Activated CD8-positive, alpha-beta memory T cell treated with anti-CD3 and anti-CD28 coated beads, Interleukin-2, amount 50 U/mL, for 48 hours (primary cell): ENCODE measurements around the gene TCEA2.
A peak's percentile ranks its signal among the peaks of the same experiment; 100 is the strongest.

Source experiments
- DNase-seq: peaks from one replicate; pipeline ENCODE4 v3.0.0-alpha.2; 2020

Gene TCEA2

DNA sequence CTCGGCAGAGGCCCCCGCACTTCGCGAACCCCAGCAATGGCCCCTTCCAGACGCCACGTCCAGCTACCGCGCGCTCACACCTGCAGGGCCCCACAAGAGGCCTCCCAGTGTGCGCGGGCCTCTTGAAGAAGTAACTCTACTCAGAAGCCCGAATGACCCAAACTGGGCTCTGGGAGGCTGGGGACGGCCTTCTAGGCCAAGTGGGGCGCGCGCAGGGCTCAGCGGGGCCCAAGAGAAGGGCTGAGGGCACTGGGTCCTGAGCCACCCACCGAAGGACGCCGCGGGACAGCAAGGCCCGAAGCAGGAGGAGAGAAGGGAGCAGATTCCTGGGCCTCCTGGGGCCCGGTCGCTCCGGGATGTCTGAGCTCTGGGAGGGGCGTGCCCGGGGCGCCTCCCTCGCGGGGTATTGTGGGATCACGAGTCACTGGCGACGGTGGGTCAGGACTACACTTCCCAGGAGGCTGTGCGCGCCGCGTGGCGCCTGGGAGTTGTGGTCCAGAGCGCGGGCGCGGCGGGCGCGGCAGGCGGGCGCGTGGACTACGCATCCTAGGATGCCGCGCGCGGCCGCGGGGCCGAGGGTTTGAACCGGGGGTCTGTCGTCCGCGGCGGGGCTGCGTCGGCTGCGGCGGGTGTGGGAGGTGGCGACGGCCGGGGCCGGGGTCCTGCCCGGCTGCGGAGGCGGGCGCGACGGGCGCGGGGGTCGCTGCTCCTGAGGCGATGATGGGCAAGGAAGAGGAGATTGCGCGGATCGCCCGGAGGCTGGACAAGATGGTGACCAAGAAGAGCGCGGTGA, at the start of gene TCEA2:
Gene TCEA2 (plus strand): TSS at position 603 of the 793 bp plus-strand sequence. CDS start 115 bp downstream, at position 718.
- DNase-seq = peak; percentile 96

DNA sequence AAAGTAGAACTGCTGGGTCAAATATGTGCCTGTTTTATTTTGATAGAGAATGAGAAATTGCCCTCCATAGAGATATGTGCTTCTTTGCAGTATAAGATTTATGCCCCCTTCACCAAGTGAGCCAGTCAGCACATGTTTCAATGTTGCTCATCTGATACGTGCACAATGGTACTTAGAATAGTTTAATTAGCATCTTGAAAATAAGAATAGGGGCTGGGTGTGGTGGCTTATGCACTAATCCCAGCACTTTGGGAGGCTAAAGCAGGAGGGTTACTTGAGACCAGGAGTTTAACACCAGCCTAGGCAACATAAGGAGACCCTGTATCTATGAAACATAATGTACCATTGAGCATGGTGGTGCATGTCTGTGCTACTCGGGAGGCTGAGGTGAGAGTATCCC, 47.4 kb upstream of the TCEA2 start:
- no peak for DNase-seq

DNA sequence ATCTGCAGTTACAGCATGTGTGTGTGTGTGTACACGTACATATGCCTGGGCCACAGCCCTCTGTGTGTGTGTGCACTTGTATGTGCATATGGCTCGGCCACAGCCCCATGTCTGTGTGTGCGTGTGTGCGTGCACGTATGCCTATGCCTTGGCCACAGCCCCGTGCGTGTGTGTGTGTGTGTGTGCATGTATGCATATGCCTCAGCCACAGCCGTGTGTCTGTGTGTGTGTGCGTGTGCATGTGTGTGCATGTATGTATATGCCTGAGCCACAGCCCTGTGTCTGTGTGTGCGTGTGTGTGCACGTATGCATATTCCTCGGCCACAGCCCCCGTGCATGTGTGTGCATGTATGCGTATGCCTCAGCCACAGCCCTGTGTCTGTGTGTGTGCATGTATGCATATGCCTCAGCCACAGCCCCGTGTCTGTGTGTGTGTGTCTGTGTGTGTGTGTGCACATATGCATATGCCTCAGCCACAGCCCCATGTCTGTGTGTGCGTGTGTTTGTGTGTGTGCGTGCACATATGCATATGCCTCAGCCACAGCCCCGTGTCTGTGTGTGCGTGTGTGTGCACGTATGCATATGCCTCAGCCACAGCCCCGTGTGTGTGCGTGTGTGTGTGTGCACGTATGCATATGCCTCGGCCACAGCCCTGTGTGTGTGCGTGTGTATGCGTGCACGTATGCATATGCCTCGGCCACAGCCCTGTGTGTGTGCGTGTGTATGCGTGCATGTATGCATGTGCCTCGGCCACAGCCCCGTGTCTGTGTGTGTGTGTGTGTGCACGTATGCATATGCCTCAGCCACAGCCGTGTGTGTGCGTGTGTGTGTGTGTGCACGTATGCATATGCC, 41.6 kb upstream of the TCEA2 start:
- no peak for DNase-seq

DNA sequence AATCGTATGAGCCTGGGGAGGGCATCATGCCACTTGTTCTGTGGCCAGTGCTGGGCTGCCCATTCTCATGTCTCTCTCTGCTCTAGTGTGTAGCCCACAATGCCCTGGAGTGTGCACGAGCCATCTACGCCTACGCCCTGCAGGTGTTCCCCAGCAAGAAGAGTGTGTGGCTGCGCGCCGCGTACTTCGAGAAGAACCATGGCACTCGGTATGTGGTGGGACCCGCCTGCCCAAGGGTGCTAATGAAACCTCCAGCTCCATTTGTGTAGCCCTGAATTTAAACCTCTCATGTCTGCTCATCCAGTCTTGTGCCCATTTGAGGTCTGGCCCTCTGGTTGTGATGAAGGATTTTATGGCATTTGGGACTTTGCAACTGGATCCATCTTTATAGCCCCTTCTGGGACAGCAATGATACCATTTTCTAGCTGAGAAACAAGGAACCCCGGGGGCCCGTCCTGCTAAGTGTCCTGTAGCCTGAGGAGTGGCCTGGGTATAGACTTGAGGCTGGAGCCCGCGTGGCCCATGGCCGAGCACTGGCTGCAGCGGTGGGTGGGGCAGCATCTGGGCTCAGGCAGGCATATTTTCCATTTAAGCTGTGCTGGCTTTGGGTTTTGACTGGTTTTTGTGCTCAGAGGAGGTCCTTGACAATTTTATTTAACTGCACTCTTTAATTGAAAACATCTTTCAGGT, 40.2 kb upstream of the TCEA2 start:
- no peak for DNase-seq

DNA sequence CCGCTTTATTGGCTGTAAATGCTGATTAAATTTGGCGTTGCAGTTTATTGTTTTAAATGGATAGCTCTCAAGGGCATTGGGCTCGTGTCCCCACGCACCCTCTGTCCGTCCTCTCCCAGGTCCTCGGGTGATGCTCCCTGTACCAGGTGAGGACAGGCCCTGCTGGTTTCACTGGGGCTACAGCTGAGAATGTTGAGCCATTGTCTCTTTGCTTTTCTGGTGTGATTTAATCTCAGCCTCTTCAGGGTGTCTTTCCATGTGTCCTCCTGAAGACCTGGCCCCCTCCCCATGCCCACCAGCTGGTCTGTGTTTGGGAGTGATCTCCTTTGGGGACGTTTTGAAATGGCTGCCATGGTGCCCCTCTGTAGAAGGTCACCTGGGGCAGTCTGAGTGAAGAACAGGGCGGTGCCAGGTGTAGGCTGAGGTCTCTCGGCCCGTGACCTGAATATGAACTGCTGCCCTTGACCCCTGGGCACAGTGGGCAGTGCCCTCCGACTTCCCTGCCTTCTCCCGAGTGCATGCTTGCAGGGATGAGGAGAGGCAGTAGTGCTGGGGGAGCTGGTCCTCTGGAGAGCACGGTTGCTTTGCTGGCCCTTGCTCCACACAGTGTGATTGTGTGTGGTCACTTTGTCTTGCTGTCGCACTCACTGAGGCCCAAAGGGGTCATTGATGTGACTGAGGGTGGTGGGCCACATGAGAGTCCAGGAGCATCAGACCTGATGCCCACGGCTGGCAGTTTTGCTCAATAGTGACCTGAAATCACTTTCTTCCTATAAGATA, 39.4 kb upstream of the TCEA2 start:
- no peak for DNase-seq

DNA sequence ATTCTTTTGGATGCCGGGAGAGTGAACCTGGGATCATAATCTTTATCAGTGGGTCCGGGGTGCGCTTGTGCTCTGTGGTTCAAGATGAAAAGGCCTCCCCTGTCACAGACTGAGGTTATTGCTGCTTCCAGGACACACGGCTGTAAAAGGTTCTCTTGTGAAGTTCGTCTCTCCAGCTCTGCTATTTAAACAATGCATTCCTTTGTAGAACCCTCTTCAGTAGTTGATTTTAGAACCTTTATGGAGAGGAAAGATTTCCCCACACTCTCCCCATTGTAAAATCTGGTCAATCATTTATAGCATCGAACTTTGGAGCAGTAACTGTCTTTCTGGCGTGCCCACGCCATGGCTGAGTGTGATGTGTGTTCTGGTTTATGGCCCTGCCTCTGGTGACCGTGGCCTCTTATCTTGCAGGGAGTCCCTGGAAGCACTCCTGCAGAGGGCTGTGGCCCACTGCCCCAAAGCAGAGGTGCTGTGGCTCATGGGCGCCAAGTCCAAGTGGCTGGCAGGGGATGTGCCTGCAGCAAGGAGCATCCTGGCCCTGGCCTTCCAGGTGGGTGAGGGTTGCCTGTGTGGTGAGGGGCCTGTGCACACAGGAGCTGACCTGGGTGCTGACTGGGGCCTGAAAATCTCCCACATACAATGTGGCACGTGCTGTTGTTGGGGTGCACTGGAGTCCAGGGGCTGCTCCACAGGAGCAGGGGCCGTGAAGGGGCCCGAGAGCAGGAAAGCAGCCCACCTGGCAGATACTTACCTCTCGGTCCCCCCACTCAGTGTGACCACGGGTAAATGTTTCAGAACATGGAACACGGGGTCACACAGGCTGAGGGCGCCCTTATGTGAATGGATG, 38.6 kb upstream of the TCEA2 start:
- no peak for DNase-seq

DNA sequence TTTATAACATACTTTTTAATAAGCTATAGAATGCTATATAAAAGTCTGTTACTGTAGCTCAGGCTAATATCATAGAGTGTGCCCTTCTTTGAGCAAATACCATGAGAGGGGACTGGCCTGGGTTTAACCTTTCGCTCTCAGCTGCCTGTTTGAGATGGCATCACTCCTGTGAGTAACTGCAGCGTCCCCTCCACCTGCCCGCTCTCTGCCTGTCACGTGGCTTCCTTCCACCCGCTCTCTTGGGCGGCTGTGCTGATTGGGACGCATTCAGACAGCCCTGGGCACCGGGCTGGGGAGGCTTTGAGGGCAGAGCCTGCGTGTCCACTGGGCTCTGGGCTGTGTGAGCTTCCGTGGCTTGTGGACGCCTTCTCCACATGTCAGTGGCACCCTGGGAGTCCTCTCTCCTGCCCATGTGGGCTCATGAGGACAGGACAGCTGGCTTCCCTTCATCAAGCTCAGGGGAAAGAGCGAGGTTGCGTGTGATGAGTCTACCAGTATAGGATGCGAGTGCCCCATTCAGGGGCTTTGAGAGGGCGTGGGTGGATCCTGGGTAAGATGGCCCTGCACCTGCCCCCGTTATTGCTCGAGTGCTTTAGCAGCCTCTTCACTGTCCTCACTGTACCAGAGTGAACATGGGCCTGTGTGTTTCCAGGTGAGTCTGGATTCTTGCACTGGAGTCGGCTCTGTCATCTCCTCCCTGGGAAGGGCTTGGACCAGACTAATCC, 37.7 kb upstream of the TCEA2 start:
- no peak for DNase-seq

DNA sequence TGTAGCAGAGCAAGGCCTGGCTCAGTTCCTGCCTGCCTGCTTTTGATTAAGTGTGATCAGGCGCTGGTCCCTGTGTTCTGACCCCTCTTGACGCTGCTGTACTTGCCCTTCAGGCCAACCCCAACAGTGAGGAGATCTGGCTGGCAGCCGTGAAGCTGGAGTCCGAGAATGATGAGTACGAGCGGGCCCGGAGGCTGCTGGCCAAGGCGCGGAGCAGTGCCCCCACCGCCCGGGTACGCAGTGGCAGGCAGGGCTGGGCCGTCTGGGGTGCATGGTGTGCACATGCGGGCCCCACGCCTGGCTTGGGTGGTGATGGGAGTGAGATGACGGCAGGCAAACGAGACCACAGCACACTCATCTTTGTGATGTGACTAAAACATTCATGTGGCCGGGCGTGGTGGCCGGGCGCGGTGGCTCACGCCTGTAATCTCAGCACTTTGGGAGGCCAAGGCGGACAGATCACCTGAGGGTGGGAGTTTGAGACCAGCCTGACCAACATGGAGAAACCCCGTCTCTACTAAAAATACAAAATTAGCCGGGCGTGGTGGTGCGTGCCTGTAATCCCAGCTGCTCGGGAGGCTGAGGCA, 37.1 kb upstream of the TCEA2 start:
- DNase-seq = no peak

DNA sequence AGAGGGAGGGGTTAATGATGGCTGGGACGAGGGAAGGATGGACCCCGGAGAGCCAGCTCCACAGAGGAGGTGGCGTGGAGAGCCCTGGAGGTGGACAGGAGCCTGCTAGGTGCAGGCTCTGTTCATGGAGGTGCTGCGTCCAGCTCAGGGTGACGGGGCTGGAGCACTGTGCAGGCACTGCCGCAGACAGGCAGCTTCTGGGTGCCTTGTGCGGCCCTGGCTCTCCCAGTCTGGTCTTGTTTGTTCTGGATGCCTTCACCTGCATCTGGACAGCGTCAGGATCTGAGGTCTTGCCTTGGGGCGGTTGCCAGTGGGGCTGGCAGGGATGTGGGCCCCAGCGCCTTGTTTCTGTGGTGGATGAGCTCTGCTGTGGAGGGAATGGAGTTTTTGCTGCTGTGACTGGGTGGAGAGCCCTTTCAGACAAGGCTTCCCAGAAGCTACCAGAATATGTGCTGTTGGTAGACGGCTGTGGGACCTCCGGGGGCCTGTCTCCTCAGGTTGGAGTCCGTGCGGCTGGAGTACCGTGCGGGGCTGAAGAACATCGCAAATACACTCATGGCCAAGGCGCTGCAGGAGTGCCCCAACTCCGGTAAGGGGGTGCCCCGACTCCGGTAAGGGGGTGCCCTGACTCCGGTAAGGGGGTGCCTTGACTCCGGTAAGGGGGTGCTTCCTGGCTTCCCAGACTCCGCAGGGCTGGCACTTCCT, 34.9 kb upstream of the TCEA2 start:
- no peak for DNase-seq

DNA sequence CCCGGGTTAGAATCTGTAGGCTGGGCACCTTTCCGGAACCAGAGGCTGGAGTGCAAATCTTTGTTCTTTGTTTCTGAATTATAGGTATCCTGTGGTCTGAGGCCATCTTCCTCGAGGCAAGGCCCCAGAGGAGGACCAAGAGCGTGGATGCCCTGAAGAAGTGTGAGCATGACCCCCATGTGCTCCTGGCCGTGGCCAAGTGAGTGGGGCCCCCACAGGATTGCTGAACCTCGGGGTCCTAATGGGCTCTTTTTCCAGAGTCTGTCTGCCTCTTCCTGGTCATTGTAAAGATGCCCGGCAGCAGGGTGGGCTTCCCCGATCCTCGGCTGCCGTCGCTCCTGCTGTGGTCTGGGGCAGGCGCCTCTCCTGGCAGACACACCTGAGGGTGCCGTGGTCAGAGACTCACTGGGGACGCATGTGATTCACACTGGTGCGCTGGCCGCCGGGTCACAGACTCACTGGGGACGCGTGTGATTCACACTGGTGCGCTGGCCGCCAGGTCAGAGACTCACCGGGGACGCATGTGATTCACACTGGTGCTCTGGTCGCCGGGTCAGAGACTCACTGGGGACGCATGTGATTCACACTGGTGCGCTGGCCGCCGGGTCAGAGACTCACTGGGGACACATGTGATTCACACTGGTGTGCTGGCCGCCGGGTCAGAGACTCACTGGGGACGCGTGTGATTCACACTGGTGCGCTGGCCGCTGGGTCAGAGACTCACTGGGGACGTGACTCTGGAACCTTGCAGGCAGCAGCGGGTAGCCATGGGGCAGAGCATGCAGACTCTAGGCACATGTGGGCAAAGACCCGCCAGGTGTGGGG, 33.5 kb upstream of the TCEA2 start:
- no peak for DNase-seq

DNA sequence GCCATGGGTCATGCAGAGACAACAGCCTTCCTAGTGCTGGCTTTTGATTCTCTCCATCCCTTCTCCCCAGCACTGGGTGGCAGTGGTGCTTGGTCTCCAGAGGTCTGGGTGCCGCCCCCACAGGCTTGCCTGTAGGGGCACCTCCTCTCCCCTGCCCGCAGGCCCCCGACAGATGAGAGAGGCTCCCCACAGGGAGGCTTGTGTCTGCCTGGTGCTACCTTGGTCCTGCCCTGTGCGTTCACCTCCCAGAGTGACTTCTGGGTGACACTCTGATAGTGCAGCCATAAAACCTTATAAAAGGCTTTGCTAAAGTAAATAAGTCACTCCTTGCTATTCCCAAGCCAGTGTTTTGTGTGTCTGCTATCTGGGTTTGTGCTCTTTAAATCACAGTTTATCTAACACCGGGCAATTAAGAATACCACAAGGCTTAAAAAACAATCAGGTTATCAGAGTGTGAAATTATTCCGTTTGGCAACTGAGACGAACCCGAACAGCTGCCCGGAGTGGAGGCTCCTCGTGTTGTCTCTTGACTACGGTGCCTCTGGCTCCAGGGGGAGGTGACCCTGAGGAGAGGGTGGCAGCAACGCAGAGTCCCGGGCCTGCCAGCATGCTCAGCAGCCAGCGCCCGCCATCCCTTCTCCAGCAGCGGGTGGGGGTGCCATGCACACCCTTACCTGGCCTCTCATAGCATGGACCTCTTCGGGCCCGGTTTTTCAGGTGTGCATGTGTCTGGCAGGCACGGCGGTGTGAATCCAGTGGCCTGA, 32.4 kb upstream of the TCEA2 start:
- no peak for DNase-seq

DNA sequence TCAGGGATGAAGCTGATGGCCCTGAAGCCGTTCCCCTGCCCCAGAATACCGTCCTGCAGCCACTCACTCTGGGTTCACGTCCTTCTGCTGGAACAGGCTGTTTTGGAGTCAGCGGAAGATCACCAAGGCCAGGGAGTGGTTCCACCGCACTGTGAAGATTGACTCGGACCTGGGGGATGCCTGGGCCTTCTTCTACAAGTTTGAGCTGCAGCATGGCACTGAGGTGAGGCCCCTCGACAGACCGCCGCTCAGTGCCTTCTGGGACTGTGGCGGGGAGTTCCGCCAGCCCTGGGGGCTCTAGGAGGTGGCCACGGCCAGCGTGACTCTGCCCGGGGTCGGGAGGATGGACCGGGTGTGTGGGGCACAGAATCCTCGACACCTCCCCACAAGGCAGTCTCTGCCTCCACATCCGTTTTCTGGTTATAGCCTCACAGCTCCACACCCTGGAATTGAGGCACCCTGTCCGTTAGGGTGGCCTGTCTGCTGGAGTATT, 31.1 kb upstream of the TCEA2 start:
- no peak for DNase-seq

DNA sequence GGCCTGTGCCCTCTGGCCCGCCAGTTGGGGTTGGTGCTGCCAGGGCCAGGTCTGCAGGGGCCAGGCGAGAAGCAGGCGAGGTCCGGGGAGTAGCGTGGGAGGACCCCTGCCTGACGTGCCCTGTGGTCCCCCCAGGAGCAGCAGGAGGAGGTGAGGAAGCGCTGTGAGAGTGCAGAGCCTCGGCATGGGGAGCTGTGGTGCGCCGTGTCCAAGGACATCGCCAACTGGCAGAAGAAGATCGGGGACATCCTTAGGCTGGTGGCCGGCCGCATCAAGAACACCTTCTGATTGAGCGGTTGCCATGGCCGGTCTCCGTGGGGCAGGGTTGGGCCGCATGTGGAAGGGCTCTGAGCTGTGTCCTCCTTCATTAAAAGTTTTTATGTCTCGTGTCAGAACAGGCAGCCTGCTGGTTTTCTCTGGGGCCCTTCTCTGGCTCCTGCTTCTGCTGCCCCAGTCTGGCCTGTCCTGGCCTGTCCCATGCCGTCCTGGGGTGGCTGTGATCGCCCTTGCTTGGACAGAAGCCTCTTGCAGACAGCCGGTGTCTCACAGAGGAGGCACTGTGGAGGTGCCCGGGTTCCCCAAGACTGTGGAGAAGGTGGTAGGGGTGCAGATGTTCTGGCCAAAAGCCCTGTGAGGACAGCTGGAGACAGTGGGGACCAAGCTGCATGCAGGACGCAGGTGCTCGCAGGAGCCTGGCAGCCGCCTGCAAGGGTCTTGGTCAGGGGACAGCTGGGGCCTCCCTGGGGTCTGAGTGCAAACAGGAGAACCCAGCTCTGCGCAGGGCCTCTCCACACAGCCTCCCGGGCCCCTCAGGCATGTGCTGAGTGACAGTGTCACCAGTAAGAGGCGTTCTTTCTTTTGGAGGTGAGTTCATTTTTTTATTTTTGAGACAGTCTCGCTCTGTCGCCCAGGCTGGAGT, 30.0 kb upstream of the TCEA2 start:
- no peak for DNase-seq

DNA sequence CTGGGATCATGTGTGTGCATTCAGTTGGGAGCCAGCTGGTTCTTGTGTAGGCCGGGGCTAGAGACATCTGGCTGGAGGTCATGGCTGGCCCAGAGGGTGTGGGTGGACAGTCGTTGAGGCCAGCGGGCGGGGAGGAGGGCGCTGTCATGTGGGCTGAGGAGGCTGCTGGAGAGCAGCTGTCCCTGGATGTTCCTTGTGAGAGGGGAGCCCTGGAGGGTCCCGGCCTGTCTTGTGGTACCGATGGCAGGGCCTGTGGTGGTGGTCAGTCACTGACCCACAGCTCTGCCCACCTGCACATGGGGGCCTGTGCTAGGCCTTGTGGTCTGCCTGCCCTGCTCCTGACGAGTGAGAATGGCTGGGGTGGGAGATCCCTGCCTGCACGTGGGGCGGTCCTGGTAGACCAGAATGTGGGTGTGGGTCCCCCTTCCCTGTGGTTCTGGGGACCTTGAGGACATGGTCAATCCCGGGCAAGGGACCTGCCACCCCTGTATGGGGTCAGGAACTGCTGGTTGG, 29.0 kb upstream of the TCEA2 start:
- peak; percentile 53 for DNase-seq

DNA sequence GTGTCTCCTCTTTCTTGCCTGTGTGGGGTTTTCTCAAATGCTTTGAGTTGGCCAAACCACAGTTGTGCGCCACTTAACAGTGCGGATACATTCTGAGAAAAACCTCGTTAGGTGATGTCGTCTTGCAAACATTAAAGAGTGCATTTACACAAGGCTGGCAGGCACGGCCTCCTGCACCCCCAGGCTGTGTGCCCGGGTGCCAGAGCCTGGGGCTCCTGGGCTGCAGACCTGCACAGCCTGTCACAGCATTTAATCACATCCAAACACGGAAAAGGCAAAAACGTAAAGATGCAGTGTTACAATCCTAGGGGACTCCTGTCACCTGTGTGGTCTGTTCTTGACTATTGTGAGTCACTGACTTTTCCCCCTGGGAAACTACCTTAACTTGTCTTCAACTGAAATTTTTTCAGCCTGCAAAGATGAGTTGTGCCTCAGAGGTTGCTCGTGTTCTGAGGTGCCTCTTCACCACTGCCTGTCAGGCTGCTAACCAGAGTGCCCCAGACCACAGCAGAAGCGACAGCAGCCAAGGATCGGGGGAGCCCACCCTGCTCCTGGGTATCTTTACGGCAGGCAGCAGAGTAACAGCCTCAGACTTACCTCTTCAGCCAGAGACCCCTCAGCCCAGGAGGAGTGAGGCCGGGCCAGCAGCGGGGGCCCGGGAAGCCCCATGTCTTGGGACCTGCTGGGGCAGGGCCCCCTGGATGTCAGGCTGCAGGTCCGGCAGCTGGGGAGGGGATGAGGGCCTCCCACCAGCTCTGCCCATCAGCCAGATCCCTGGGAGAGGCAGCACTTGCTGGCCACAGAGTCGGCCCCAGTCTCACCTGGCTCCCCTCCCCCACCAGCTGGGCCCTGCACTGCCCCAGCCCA, 27.7 kb upstream of the TCEA2 start:
- peak; percentile 72 for DNase-seq

DNA sequence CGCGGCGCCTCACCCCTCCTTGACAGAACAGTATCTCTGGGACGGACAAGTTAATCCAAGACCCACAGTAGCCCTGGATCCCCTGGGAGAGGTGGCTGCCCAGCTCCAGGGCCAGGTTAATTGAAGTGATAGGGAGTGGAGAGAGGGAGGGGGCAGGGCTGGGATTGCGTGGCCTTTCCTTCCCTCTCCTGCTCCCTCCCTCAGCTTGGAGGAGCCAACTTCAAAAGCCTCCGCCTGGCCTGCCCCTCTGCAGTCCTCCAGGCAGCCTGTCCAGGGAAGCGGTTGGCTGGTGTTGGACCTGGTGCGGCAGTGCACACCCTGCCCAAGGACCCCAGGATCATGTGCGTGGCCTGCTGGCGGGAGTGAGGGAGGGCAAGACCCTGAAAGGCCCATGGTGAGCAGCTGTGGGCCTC, 27.1 kb upstream of the TCEA2 start, which contains the start of gene C20orf204:
Gene C20orf204 (plus strand): TSS at position 250 of the 413 bp plus-strand sequence. CDS start 142 bp downstream, at position 392.
- peak; percentile 54 for DNase-seq
